CD14-positive monocyte (primary cell): ENCODE data around the gene ADAMTS8. TPM values are rescaled to one million over a fixed set of nuclear protein-coding genes. Genes with fewer than 3 reads are reported as not detected.
A peak's percentile ranks its signal among the peaks of the same experiment; 100 is the strongest.

Experiments
- DNase-seq, 3 donors: peaks; one replicate each; pipeline ENCODE4 v3.0.0-alpha.2; 2011 to 2022
- H2AFZ ChIP-seq: 2 replicates; pipeline ENCODE4 v1.6.0; 2012; ENCODE audit warnings: mild to moderate bottlenecking, low read depth, low read length, inconsistent platforms; ENCODE audit not compliant: insufficient read depth, poor library complexity, severe bottlenecking
- H3K27ac ChIP-seq, 2 donors: 1 replicate in 1 of 2; 2 replicates in 1 of 2; pipeline ENCODE4 v1.5.1; 2012 to 2013; ENCODE audit warnings: low read length in 2 of 2, control low read depth in 1 of 2, inconsistent platforms in 1 of 2, low read depth in 1 of 2, mild to moderate bottlenecking in 1 of 2
- H3K27me3 ChIP-seq, 2 donors: one replicate each; pipeline versions ENCODE4 v1.6.0 to v1.6.1; 2011 to 2013; ENCODE audit warnings: low read length in 2 of 2; ENCODE audit not compliant: control insufficient read depth in 2 of 2, insufficient read depth in 2 of 2
- H3K36me3 ChIP-seq, 2 donors: replicated peaks in 1 of 2; 1 replicate in 1 of 2; 2 replicates in 1 of 2; pipeline versions ENCODE4 v1.5.1 to v1.6.1; 2012 to 2013; ENCODE audit warnings: low read length in 2 of 2, control low read depth in 1 of 2, inconsistent platforms in 1 of 2, mild to moderate bottlenecking in 1 of 2; ENCODE audit not compliant: insufficient read depth in 2 of 2, control insufficient read depth in 1 of 2
- H3K4me1 ChIP-seq, 2 donors: 1 replicate in 1 of 2; 2 replicates in 1 of 2; pipeline versions ENCODE4 v1.5.1 to v1.6.1; 2012 to 2013; ENCODE audit warnings: low read length in 2 of 2, control low read depth in 1 of 2, inconsistent platforms in 1 of 2, mild to moderate bottlenecking in 1 of 2, moderate library complexity in 1 of 2; ENCODE audit not compliant: insufficient read depth in 2 of 2, control insufficient read depth in 1 of 2
- H3K4me2 ChIP-seq: replicated peaks from 2 replicates; pipeline ENCODE3; 2012; ENCODE audit warnings: low read length, moderate library complexity, mild to moderate bottlenecking; ENCODE audit not compliant: poor library complexity, severe bottlenecking; ENCODE audit errors: extremely low read depth
- H3K4me3 ChIP-seq, 3 experiments: fragments of 200-600 bp in 1 of 3; sonication (generic) in 1 of 3; replicated peaks in 1 of 3; 1 replicate in 2 of 3; 2 replicates in 1 of 3; pipeline ENCODE4 v1.5.1; 2011 to 2013; ENCODE audit warnings: low read length in 3 of 3, mild to moderate bottlenecking in 3 of 3, control low read depth in 2 of 3, low read depth in 2 of 3, inconsistent platforms in 1 of 3, moderate library complexity in 1 of 3
- H3K79me2 ChIP-seq: 2 replicates; pipeline ENCODE4 v1.6.0; 2012; ENCODE audit warnings: mild to moderate bottlenecking, control low read depth, inconsistent platforms, low read length, moderate library complexity; ENCODE audit not compliant: insufficient read depth
- H3K9ac ChIP-seq: 2 replicates; pipeline ENCODE4 v1.6.0; 2017; ENCODE audit warnings: low read length, mild to moderate bottlenecking; ENCODE audit not compliant: insufficient read depth, poor library complexity, severe bottlenecking
- H3K9me3 ChIP-seq, 2 donors: replicated peaks in 1 of 2; 1 replicate in 1 of 2; 2 replicates in 1 of 2; pipeline versions ENCODE4 v1.5.1 to v1.6.1; 2012 to 2013; ENCODE audit warnings: low read length in 2 of 2, control low read depth in 1 of 2; ENCODE audit not compliant: control insufficient read depth in 1 of 2, insufficient read depth in 1 of 2
- H4K20me1 ChIP-seq: 2 replicates; pipeline ENCODE4 v1.6.0; 2012; ENCODE audit warnings: mild to moderate bottlenecking, low read length, control low read depth, moderate library complexity; ENCODE audit not compliant: insufficient read depth
- H3K27ac Mint-ChIP-seq, 7 donors: one replicate each; pipeline ENCODE4 v1.8.0; 2020; ENCODE audit warnings: mild to moderate bottlenecking in 7 of 7, mixed read lengths in 7 of 7, moderate library complexity in 6 of 7, inconsistent platforms in 2 of 7
- H3K27me3 Mint-ChIP-seq, 3 donors: one replicate each; pipeline ENCODE4 v1.8.0; 2021 to 2022; ENCODE audit warnings: low read depth in 3 of 3, mild to moderate bottlenecking in 3 of 3, mixed read lengths in 3 of 3, moderate library complexity in 3 of 3, inconsistent platforms in 1 of 3
- H3K36me3 Mint-ChIP-seq, 2 donors: one replicate each; pipeline ENCODE4 v1.8.0; 2020; ENCODE audit warnings: mixed read lengths in 2 of 2, inconsistent platforms in 1 of 2, mild to moderate bottlenecking in 1 of 2
- H3K4me1 Mint-ChIP-seq: one replicate; pipeline ENCODE4 v1.8.0; 2020; ENCODE audit warnings: mild to moderate bottlenecking, mixed read lengths
- H3K4me3 Mint-ChIP-seq, 2 donors: one replicate each; pipeline ENCODE4 v1.8.0; 2020; ENCODE audit warnings: mild to moderate bottlenecking in 2 of 2, mixed read lengths in 2 of 2, moderate library complexity in 1 of 2
- H3K9me3 Mint-ChIP-seq, 7 donors: one replicate each; pipeline ENCODE4 v1.8.0; 2020 to 2022; ENCODE audit warnings: mixed read lengths in 7 of 7, mild to moderate bottlenecking in 6 of 7, moderate library complexity in 6 of 7, inconsistent platforms in 2 of 7
- WGBS: methylation state at CpG from one replicate; pipeline ENCODE4 v1.1.5; 2013; ENCODE audit warnings: missing lambda C conversion rate; ENCODE audit not compliant: insufficient coverage; 5-methylcytosine and 5-hydroxymethylcytosine counted together
- intact Hi-C, 2 donors: fragments of 100-400 bp; cut with micrococcal nuclease; formaldehyde crosslinking; loops; one replicate each; pipeline versions ENCODE4 v1.15.0 to v1.15.1; 2023
- polyA plus RNA-seq, 3 donors: library from polyadenylated mRNA; depleted of rRNA in 1 of 3; unstranded in 2 of 3; stranded (reverse) in 1 of 3; fragments of 300-500 nt in 2 of 3; fragments of >200 nt in 1 of 3; fragmentation: Illumina TruSeq in 2 of 3; gene quantifications; 1 replicate in 2 of 3; 2 replicates in 1 of 3; pipeline ENCODE4 v1.2.3, GENCODE V29; 2012 to 2021
- TF ChIP-seq, protein P1 (sequence below): fragments of 200-600 bp; IDR thresholded peaks from one replicate; pipeline ENCODE4 v1.8.0; 2022; ENCODE audit warnings: antibody characterized with exemption, mild to moderate bottlenecking

Gene ADAMTS8
- polyA plus RNA-seq, 3 donors: not detected

DNA sequence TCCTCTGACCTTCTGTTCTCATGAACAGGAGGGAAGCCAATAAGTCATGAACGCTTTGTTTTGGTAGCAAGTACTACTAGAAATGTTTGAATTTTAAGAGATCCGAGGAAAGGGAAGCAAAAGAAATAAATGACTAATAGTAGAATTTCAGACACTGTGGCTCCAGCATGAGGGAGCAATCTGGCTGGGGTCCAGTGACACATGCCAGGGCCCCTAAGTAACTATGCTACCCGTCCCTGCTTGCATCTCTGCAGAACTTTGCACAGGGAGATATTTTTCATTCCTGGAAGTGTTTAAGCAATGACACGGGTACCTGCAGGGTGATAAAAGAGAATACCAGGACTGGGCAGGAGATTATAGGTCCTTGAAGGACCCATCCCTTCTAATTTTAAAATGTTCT is 7.3 kb upstream of the ADAMTS8 start:
- Mint-ChIP-seq H3K9me3 (peaks cover 0 to 7% (median 2%) of the 10 kb centered on the region in 7 donors), H3K27ac (no peak overlapping the region)
- intact Hi-C loops: loop anchor here in 1 of 2 donors (2.0 kb wide), 1 partner anchor 427 kb away; no protein-coding TSS in a partner anchor

GRCh38 chr11:130434521-130435223 is 6.3 kb upstream of the ADAMTS8 start:
- Histone ChIP-seq H3K27ac (peak overlapping the region in 1 of 2 donors; percentile 10), H3K36me3 (no peaks in the 10 kb centered on the region), H3K79me2 (no peaks in the 10 kb centered on the region), H3K4me1 (no peaks in the 10 kb centered on the region), H2AFZ (peak overlapping the region; percentile 96), H3K9ac (peak overlapping the region; percentile 65), H3K9me3 (peaks cover 0 to 5% of the 10 kb centered on the region in 2 donors), H4K20me1 (no peaks in the 10 kb centered on the region), H3K27me3 (peaks cover 11 to 17% of the 10 kb centered on the region in 2 donors), H3K4me2 (peak overlapping the region; percentile 97), H3K4me3 (peak overlapping the region; percentile 45 to 98 (median 93))
- peaks cover 22 to 30% (median 24%) of the 10 kb centered on the region in 3 donors for H3K27me3 Mint-ChIP-seq
- WGBS: 0% methylated on average over 16 of the region's 20 CpGs
- no peaks in the 10 kb centered on the region for H3K36me3 Mint-ChIP-seq
- no peak overlapping the region for H3K4me3 Mint-ChIP-seq
- DNase-seq: peak; percentile 55 to 72 (median 70)
- TF ChIP-seq, protein P1, sequence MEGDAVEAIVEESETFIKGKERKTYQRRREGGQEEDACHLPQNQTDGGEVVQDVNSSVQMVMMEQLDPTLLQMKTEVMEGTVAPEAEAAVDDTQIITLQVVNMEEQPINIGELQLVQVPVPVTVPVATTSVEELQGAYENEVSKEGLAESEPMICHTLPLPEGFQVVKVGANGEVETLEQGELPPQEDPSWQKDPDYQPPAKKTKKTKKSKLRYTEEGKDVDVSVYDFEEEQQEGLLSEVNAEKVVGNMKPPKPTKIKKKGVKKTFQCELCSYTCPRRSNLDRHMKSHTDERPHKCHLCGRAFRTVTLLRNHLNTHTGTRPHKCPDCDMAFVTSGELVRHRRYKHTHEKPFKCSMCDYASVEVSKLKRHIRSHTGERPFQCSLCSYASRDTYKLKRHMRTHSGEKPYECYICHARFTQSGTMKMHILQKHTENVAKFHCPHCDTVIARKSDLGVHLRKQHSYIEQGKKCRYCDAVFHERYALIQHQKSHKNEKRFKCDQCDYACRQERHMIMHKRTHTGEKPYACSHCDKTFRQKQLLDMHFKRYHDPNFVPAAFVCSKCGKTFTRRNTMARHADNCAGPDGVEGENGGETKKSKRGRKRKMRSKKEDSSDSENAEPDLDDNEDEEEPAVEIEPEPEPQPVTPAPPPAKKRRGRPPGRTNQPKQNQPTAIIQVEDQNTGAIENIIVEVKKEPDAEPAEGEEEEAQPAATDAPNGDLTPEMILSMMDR: peak; percentile 89
- peaks cover 0 to 7% (median 2%) of the 10 kb centered on the region in 7 donors for H3K9me3 Mint-ChIP-seq
- H3K27ac Mint-ChIP-seq: no peak overlapping the region
- peaks cover 11% of the 10 kb centered on the region for H3K4me1 Mint-ChIP-seq
- intact Hi-C loops: loop anchor here (1.0 to 2.0 kb wide), 2 partner anchors 428 kb away; no protein-coding TSS in a partner anchor

More for the DNA sequence above, 7.3 kb upstream of the ADAMTS8 start:
- WGBS: 74% methylated on average over 2 of the region's 4 CpGs
- no peak for DNase-seq
- no peak overlapping the region for H3K4me3 ChIP-seq
- no peaks in the 10 kb centered on the region for H3K9me3 ChIP-seq
- no peak overlapping the region for H3K4me2 ChIP-seq
- peaks cover 2 to 7% of the 10 kb centered on the region in 2 donors for H3K27me3 ChIP-seq
- no peak overlapping the region for H3K27ac ChIP-seq
- H3K36me3 ChIP-seq: no peaks in the 10 kb centered on the region
- peaks cover 14 to 20% (median 14%) of the 10 kb centered on the region in 3 donors for H3K27me3 Mint-ChIP-seq
- TF ChIP-seq, protein P1: no peak
- H3K4me1 ChIP-seq: no peaks in the 10 kb centered on the region
- H3K4me1 Mint-ChIP-seq: peaks cover 11% of the 10 kb centered on the region
- no peaks in the 10 kb centered on the region for H3K36me3 Mint-ChIP-seq
- no peaks in the 10 kb centered on the region for H4K20me1 ChIP-seq
- H3K9ac ChIP-seq: no peak overlapping the region
- H3K4me3 Mint-ChIP-seq: no peak overlapping the region
- H3K79me2 ChIP-seq: no peaks in the 10 kb centered on the region
- H2AFZ ChIP-seq: no peak overlapping the region
